PC-3 (cell line): ENCODE results near the gene COL25A1.

Experiments
- EZH2 ChIP-seq: fragments of 300-600 bp; sonication (generic); IDR thresholded peaks from one replicate; pipeline ENCODE4 v1.6.1; 2017; ENCODE audit warnings: antibody characterized with exemption, mild to moderate bottlenecking, low read length; ENCODE audit not compliant: unreplicated experiment
- EZH2phosphoT487 ChIP-seq: fragments of 300-600 bp; sonication (generic); IDR thresholded peaks from 2 replicates; pipeline ENCODE4 v1.6.1; 2018; ENCODE audit warnings: mild to moderate bottlenecking, antibody characterized with exemption, low read length, borderline replicate concordance
- TF ChIP-seq, protein P1 (sequence below): fragments of 300-600 bp; sonication (generic); conservative IDR thresholded peaks from 2 replicates; pipeline ENCODE4 v1.5.1; 2017; ENCODE audit warnings: antibody characterized with exemption, low read depth, mild to moderate bottlenecking, low read length

DNA sequence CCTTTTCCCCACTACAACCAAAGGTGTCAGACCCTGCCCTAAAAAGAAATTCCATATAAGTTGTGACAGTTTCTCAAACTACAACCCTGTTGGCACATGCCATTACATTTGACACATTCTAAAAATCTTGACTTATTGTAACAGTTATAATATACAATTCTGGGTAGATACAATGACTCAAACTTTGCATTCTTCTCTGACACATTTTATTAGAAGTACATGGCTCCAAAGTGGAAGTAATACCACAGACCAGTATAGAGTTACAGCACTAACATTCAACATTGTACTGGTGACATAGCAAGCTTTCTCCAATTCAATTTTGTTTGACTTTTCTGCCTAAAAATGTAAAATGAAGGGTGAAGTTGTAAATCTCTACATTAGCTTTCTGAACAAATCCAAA lies 343.0 kb downstream of the COL25A1 start:
- TF ChIP-seq, protein P1, sequence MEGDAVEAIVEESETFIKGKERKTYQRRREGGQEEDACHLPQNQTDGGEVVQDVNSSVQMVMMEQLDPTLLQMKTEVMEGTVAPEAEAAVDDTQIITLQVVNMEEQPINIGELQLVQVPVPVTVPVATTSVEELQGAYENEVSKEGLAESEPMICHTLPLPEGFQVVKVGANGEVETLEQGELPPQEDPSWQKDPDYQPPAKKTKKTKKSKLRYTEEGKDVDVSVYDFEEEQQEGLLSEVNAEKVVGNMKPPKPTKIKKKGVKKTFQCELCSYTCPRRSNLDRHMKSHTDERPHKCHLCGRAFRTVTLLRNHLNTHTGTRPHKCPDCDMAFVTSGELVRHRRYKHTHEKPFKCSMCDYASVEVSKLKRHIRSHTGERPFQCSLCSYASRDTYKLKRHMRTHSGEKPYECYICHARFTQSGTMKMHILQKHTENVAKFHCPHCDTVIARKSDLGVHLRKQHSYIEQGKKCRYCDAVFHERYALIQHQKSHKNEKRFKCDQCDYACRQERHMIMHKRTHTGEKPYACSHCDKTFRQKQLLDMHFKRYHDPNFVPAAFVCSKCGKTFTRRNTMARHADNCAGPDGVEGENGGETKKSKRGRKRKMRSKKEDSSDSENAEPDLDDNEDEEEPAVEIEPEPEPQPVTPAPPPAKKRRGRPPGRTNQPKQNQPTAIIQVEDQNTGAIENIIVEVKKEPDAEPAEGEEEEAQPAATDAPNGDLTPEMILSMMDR, result no peak
- TF ChIP-seq EZH2, result no peak
- TF ChIP-seq EZH2phosphoT487, result no peak
